Stimulated activated CD8-positive, alpha-beta memory T cell treated with anti-CD3 and anti-CD28 coated beads, Interleukin-15, amount 100 ng/mL, for 4 hours (primary cell): ENCODE data around the gene CRADD.
"Not testable (repeated sequence)": the region's sequence is repeated elsewhere in the genome, so short reads cannot be mapped to it uniquely, and the experiment has no call there.

Experiments used
- DNase-seq, 2 donors: peaks; one replicate each; pipeline ENCODE4 v3.0.0-alpha.2; 2020; ENCODE audit warnings: low read depth in 2 of 2

The CRADD gene

DNA sequence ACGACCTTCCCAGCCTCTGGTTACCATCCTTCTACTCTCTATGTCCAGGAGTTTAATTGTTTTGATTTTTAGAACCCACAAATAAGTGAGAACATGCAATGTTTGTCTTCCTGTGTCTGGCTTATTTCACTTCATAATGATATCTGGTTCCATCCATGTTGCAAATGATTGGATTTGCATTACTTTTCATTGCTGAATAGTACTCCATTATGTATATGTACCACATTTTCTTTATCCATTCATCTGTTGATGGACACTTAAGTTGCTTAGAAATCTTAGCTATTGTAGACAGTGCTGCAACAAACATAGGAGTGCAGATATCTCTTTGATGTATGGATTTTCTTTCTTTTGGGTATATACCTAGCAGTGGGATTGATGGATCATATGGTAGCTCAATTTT is 194.4 kb downstream of the CRADD start:
- DNase-seq: not testable (repeated sequence)

DNA sequence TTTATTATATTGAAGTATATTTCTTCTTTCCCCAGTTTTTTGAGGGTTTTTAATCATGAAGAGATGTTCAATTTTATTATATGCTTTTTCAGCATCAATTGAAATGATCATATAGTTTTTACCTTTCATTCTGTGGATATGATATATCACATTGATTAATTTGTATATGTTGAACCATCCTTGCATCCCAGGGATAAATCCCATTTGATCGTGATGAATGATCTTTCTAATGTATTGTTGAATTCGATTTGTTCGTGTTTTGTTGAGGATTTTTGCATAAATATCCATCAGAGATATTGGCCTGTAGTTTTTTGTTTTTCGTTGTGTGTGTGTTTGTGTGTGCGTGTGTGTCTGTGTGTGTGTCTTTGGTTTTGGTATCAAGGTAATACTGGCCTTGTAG is 196.4 kb downstream of the CRADD start:
- no peak for DNase-seq

DNA sequence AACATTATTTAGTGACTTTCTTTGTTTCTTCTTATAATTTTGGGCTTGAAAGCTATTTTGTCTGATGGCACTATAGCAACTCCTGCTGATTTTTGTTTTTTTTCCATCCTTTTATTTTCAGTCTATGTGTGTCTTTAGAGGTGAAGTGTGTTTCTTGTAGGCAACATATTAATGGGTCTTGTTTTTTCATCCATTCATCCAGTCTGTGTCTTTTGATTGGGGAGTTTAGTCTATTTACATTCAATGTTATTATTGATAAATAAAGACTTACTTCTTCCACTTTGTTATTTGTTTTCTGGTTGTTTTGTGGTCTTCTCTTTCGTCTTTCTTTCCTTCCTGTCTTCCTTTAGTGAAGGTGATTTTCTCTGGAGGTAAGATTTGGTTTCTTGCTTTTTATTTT is 198.0 kb downstream of the CRADD start:
- DNase-seq: no peak

DNA sequence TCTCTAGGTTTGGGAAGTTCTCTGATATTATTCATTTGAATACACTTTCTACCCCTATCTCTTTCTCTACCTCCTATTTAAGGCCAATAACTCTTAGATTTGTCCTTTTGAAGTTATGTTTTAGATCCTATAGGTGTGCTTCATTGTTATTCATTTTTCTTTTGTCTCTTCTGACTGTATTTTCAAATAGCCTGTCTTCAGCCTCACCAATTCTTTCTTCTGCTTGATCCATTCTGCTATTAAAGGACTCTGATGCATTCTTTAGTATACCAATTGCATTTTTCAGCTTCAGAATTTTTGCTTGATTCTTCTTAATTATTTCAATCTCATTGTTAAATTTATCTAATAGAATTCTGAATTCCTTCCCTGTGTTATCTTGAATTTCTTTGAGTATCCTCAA is 199.2 kb downstream of the CRADD start:
- DNase-seq: no peak

DNA sequence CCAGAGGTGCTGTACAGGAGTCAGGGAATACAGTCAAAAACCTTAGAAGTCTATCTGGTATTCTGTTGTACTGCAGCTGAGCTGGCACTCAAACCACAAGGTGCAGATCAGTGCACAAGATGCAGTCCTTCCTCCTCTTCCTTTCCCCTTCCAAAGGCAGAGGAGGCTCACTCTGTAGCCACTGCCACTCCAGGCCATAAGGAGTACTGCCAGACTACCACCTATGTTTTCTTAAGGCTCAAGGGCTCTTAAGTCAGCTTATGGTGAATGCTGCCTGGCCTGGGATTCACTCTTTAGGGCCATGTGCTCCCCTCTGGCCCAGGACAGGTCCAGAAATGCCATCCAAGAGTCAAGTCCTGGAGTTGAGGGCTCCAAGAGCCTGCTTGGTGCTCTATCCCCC is 200.3 kb downstream of the CRADD start:
- no peak for DNase-seq

DNA sequence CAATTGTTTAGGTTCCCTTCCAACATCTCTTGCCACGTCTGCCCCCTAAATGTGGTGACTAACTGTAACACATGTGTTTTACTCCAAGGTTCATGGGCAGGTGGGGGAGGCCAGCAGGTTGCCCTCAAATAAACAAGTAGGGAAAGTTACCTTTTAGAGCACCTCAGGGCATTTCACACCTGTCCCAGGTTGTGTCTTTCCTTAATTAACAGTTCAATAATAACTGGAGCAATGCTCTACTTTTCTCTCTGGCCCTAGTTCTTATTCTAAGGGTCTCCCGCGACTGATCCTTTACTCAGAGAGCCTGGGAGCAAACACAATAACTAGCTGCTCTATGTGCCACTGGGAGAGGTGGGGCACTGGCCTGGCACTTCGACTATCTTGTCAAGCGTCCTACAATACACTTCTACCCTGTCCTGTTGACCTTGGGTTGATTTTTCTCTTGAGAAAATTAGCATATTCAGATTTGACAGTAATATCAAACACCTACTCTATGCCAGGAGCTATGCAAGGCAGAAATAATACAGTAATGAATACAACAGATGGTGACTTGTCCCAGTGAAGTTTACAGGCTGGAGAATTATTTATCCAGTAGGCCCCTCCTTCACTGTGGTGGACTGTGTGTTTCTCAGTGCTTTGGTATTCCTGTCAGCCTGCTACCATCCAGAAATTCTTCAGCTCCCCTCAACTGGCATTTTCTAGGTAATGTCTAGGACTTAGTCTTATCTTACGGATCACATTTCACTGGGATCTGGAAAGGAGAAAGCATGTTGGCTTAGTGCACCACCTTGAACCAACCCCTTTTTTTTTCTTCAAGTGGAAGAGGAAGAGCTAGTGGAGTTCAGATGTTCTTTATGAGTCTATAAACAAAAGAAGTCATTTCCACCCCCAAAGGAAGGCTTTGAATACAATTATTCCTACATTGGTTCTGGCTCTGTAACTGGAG is 202.6 kb downstream of the CRADD start:
- DNase-seq: no peak

DNA sequence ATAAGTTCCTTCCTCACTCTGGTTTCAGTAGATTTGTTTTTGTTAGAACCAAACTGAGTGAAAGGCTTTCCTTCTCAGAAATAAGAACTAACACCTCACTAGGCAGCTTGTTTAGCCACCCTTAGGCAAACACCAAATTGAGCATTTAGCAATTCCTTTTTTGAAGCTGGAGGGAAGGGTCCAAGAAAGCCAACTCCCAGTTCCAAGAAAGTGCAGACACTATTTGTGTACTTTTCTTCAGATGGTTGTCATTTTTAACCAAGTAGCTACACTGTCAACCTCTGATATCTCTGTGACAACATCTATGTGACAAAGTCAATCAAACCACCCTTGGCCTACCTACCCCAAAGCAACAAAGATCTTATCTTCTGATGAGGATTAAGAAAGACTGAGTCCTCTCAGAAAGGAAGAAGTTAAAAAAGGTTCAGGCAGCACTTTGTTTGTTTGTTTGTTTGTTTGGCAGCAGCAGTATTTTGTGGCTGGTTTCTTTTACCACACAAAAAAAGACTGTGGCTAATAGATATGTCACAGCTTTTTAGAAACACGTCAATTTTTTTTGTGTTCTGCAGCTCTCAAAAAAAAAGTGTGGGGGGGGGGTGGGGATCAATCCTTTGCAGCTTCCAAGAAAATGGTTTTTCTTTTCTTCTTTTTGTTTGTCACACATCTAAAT is 203.8 kb downstream of the CRADD start:
- DNase-seq: no peak

DNA sequence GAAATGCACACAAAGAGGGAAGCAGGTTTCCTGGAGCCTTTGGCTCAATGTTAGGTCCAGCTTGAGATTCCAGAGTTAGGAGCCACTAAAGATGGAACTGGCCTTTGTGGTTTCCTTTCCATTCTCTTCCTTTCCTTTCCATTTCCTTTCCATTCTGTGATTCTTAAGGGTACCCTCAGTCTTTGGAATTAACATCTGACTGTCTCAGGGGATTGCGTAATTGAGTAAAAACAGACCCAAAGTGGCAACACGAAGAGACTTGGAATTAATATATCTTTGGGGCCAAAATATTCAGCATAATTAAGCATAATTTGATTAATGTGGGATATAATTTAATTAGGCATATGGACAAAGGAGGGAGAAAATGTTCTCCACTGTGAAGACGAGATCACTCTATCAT is 205.6 kb downstream of the CRADD start:
- no peak for DNase-seq

DNA sequence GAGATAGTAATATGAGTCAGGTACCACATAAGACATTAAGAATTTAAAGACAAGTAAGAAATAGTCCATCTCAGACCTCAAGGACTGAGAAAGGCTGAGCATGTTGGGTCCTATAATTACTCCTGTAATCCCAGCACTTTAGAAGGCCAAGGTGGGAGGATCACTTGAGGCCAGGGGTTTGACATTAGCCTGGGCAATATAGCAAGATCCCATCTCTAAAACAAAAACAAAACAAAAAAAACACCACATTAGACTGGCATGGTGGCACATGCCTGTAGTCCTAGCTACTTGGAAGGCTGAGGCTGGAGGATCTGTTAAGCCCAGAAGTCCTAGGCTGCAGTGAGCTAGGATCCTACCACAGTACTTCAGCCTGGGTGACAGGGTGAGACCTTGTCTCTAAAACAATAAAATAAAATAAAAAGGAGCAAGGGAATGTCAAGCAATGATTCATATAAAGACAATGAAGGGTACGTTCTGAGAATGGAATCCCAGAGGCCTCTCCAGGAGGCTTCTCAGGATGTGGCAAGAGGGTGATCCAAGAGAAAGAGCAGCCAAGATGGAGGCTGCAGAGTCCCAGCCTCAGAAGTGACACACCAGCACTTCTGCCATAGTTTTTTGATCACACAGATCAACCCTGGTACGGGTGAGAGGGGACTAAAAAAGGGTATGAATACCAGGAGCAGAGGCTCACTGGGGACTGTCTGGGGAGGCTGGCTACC is 206.4 kb downstream of the CRADD start:
- DNase-seq: no peak

DNA sequence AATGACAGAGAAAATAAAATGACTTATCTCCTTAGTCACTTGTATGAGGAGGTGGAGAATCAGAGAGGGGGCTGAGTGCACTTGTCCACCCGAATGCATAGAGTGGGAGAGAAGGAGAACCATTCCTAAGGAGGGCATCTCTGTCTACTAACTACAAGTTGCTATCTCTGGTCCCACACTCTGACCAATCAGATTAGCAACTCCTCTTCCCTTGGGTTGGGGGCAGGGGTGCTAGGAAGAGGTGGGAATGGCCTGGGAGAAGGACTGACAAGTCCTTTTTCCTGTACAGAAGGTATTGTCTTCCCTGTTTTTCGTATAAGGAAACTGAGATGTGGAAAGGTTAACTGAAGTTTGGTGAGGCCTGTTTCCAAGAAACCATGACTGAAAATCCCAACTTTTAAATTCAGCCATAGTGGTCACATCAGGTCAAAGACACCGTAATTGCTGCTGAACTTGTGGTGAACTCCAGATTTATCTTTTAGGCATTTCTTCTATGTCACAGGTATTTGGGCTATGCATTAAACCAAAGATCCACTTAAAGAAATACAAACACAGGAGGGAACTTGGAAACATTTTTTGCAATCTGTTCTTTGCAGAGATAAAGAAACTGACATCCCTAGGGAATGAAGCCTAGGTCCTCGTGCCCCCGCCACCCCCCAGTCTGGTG is 207.8 kb downstream of the CRADD start:
- no peak for DNase-seq

DNA sequence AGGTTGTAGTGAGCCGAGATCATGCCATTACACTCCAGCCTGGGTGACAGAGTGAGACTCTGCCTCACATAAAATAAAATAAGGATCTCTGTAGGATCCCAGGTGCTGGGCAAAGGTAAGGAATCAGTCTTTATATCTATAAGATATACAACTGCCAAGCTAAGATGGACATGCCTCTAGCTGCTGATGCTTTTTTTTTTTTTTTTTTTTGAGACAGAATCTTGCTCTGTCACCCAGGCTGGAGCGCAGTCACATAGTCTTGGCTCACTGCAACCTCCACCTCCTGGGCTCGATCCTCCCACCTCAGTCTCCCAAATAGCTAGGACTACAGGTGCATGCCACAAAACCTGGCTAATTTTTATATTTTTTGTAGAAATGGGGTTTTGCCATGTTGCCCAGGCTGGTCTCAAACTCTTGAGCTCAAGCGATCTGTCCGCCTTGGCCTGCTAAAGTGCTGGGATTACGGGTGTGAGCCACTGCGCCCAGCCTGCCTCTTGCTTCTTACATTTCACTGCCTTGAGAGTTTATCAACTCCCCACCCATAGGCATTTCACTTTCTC is 208.9 kb downstream of the CRADD start:
- not testable (repeated sequence) for DNase-seq

DNA sequence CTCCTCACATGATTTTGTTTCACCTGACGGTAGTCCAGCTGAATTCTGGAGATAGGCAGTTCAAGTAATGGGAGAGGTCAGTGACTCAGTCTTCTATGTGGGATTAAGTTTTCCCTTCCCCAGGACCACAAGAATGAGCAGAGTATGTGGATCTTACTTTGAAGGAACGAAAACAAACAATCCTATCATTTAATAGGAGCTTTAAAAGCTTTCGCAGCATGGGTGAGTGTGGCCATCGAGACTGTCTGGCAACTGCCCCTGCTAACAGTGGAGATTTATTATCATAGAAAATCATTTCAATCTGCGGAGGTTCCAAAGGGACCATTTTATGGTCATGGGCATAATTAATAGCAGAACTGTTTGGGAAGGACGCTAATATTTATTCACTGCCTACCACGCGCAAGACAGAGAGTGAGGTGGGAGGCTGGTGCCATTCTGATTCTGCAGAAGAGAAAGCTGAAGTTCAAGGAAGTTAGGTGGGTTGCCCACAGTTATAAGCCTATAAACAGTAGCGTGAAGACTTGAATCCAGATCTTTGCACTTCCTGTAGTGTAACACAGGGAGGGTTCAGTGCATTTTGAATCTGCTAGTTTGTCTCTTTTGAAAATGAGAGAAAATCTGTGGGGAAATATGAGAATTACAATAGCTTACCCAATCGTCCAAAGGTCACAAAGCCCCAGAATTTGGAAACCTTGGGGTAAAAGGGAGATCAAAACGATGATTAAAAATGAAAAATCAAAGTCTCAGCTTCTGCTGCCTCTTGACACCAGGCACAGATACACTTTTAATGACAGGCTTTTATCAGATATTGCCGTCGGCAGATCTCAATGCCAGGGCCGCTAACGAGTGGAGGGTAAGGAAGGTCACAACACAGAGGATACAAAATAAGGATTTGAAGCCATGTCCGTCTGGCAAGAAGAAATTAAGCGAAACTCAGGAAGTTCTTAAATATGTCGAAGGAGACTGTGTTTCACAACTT is 209.6 kb downstream of the CRADD start:
- DNase-seq: no peak

DNA sequence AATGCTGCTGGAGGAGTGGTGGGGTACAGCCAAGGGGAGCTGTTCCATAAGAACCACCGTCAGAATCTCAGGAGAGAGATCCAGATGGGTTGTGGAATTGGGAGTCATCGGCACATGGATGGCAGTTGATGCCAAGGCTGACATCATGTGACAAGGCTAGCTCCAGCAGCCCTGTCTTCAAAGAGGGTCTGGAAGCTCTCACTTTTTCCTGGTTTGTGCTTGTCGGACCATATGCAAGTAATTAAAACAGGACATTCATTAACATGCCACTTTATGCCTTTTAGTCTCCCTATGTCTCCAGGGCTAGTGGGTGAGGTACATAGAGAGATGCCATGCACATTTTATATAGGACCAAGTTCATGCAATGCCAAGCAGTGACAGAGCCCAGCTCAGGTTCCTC is 211.8 kb downstream of the CRADD start:
- no peak for DNase-seq

DNA sequence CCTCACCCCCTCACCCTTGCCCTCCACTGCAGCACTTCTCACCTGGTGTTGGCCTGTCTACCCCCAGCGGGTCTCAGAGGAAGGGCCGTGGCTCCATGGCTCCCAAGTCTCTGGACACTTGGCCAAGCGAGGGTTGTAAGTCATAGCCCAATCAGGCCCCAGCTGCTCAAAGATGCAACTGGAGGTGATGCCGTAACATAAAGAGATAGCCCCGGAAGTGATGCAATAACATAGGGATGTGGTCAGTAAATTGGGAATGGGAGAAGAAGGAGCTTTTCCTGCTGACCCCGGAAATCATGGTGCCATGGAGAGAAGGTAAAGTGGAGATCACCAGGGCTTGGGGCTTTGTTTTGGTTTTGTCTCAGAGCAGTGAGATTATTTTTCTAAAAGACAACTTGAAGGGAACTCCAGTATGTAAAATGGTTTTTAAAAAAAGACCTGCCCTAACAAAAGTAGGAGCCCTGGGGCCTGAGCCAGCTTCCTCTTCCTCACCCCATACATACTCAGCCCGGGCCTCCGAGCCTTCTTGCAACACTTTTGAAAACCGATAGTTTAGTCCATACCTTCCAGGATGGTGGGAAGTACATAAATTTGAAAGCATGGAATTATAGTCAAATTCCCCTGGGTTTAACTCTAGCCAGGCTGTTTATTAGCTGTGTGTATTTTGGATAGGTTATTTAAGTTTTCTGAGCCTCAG is 212.5 kb downstream of the CRADD start:
- DNase-seq: no peak

DNA sequence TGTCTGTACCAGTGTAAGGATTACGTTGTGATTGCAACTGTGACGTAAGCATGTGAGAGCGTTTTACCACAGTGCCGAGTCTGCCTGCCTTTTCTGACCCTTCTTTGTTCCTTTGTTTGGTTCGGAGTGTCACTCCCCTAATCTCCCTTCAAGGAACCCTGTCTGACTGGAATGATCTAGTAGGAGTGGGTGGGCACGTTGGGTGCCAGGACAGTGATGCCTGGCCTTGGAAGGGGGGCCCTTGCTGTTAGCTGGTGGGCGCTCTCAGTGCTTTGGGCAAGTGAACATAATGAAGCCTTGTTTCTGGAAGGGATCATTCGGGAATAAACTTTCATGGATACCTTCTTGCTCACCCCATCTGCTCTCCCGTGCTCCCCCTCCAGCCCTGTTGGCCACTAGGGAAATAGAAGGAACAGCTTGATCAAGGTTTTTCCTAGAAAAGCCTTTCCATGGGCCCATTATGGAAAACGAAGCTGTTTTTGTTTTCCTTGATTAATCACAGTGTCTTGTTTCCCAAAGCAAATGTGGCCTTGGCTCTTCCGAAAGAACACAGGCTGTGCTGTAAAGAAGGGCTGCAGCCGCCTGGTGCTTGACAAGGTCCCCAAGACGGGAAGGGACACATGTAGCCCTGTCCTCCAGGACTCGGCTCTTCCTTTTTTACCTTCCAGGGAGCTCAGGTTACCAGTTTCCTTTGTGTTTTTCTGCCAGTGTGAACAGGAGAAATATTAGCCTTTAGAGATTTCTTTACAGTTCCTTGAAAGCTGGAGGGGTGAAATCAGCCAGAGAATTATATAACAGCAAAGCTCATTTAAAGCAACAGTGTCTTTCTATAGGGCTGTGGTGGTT is 215.5 kb downstream of the CRADD start:
- DNase-seq: no peak

DNA sequence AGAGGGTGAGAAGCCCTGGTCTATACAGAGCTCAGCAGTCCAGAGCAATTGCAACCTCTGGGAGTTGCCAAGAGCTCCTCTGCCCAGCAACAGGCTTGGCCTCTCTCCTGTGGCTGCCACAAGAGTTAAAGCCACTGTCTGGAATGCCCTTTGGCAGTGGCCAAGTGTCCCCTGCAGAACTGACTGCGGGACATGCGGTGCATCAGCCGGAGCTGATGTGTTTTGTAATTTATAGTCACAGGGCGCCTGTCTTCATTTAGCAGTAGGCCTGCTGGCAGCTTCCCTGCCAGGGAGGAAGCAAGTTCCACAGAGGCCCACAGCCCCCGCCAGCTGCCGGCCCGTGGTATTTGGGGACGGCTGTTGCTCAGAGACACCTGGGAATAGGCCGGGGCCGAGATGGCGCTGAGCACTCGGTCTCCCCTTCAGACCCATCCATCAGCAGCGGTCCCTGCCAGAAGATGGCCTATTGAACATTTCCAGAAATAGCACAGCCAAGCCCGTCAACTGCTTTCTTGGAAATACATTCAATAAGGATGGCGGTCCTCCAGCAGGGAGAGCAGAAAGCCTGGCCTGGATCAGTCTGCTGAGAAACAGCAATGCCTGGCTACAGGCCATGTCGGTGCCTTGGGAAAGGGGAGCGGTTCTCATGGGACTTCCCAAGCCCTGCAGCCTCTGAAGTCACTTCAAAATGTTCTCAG is 217.4 kb downstream of the CRADD start:
- DNase-seq: no peak

DNA sequence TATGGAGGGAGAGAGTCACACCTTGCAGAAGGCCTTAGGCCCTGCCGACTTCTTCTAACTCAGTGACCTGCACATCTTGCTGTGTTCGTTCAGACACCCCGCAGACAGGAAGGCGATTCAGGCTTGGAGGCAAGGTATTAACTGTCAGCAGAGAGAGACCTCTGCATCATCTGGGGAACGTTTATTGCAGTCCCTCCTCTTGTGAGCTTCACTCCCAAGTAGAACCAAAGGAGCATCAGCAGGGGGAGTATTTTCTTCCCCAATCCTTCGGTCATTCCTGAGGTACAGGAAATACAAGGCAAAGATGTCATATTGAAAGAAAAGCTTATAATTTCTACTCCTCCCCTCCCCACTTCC is 217.9 kb downstream of the CRADD start:
- no peak for DNase-seq

DNA sequence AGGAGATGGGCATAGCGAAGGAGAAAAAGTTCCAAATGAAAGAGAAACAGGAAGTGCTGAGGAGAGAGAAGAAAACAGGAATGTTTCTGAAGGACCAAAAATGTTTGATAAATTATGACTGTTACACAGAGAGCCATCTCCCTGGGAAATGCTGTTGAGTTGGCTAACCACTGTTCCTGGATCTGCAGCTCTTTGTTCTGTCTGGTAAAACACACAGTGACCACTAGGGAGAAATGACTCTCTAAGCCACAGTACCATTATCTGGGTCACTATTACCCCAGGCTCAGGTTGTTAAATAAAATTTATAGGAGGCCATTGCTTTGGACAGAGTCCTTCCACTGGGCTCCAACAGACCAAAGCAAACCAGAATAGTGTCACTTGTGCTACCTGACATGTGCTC is 219.3 kb downstream of the CRADD start:
- DNase-seq: no peak
